Fibroblast of lung (primary cell): ENCODE data around the gene TSPAN1. TPM values are rescaled to one million over a fixed set of nuclear protein-coding genes. Genes with fewer than 3 reads are reported as not detected.

ENCODE experiments used
- DNase-seq, 2 donors: peaks; one replicate each; pipeline versions ENCODE4 v3.0.0 to v3.0.0-alpha.2; 2010; ENCODE audit warnings: low read depth in 2 of 2
- H2AFZ ChIP-seq: 2 replicates; pipeline ENCODE4 v1.5.1; 2012; ENCODE audit warnings: low read length, control low read depth, inconsistent platforms
- H3K27ac ChIP-seq: 2 replicates; pipeline ENCODE4 v1.5.1; 2011; ENCODE audit warnings: low read length, control low read depth; ENCODE audit not compliant: insufficient read depth
- H3K27me3 ChIP-seq: 2 replicates; pipeline ENCODE4 v1.5.1; 2011; ENCODE audit warnings: mild to moderate bottlenecking, low read length; ENCODE audit not compliant: control insufficient read depth, insufficient read depth
- H3K36me3 ChIP-seq: 2 replicates; pipeline ENCODE4 v1.5.1; 2011; ENCODE audit warnings: low read length; ENCODE audit not compliant: control insufficient read depth, insufficient read depth
- H3K4me1 ChIP-seq: 2 replicates; pipeline ENCODE4 v1.5.1; 2011; ENCODE audit warnings: low read length; ENCODE audit not compliant: control insufficient read depth, insufficient read depth; ENCODE audit errors: extremely low read depth
- H3K4me2 ChIP-seq: 2 replicates; pipeline ENCODE4 v1.5.1; 2011; ENCODE audit warnings: low read length, control low read depth; ENCODE audit not compliant: insufficient read depth; ENCODE audit errors: extremely low read depth
- H3K4me3 ChIP-seq, 4 experiments: fragments of 200-600 bp in 1 of 4; sonication (generic) in 1 of 4; replicated peaks in 1 of 4; 2 replicates each; pipeline ENCODE4 v1.5.1; 2011 to 2016; ENCODE audit warnings: low read length in 4 of 4, low read depth in 3 of 4, mild to moderate bottlenecking in 3 of 4, control low read depth in 2 of 4, inconsistent platforms in 1 of 4, mixed read lengths in 1 of 4; ENCODE audit not compliant: insufficient read depth in 1 of 4; ENCODE audit errors: control extremely low read depth in 1 of 4
- H3K79me2 ChIP-seq: 2 replicates; pipeline ENCODE4 v1.5.1; 2012; ENCODE audit warnings: mild to moderate bottlenecking, low read length, inconsistent platforms; ENCODE audit not compliant: control insufficient read depth, insufficient read depth
- H3K9ac ChIP-seq: 2 replicates; pipeline ENCODE4 v1.5.1; 2011; ENCODE audit warnings: mild to moderate bottlenecking, low read length, control low read depth; ENCODE audit not compliant: insufficient read depth
- H3K9me3 ChIP-seq: 2 replicates; pipeline ENCODE4 v1.5.1; 2012; ENCODE audit warnings: low read depth, low read length; ENCODE audit not compliant: control insufficient read depth, insufficient read depth
- H4K20me1 ChIP-seq: 2 replicates; pipeline ENCODE4 v1.5.1; 2011; ENCODE audit warnings: low read length; ENCODE audit not compliant: control insufficient read depth, insufficient read depth; ENCODE audit errors: extremely low read depth
- EZH2 ChIP-seq: IDR thresholded peaks from 2 replicates; pipeline ENCODE4 v1.5.1; 2012; ENCODE audit warnings: low read length, control low read depth, mild to moderate bottlenecking; ENCODE audit errors: missing control alignments
- polyA plus RNA-seq, 2 donors: library from polyadenylated mRNA; depleted of rRNA in 1 of 2; stranded (reverse) in 1 of 2; unstranded in 1 of 2; fragments of >200 nt; gene quantifications; 2 replicates each; pipeline ENCODE4 v1.2.1, GENCODE V29; 2011 to 2012; ENCODE audit warnings: missing spikeins in 1 of 2
- total RNA-seq: library from RNA; depleted of rRNA; stranded (reverse); fragments of >200 nt; gene quantifications from 2 replicates; pipeline ENCODE4 v1.2.1, GENCODE V29; 2014
- TF ChIP-seq, protein P1 (sequence below), 2 donors: IDR thresholded peaks in 1 of 2; conservative IDR thresholded peaks in 1 of 2; 1 replicate in 1 of 2; 2 replicates in 1 of 2; pipeline ENCODE4 v1.5.1; 2011 to 2012; ENCODE audit warnings: low read length in 2 of 2, control low read depth in 1 of 2, inconsistent platforms in 1 of 2, low read depth in 1 of 2, mild to moderate bottlenecking in 1 of 2

The TSPAN1 gene
- total and polyA plus RNA-seq, 2 donors (not counting 1 experiment from before 2014, with no cell fraction given) = 0.17 to 0.94 TPM

DNA sequence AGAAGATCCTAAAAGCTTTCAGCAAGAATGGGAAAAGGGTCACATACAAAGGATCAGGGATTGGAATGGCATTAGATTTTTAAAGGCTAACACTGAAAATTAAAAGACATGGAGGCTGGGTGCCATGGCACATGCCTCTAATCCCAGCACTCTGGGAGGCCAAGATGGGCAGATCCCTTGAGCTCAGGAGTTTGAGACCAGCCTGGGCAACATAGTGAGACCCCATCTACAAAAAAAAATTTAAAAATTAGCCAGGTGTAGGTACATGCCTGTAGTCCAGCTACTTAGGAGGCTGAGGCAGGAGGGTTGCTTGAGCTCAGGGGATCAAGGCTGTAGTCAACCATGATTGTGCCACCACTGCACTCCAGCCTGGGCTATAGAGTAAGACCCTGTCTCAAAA, 40.6 kb downstream of the TSPAN1 start:
- Histone ChIP-seq H3K4me3 (no peak overlapping the region), H4K20me1 (no peaks in the 10 kb centered on the region), H3K9me3 (no peaks in the 10 kb centered on the region), H3K27me3 (no peaks in the 10 kb centered on the region), H3K4me2 (no peak overlapping the region), H3K79me2 (no peaks in the 10 kb centered on the region), H3K27ac (no peak overlapping the region), H3K36me3 (no peaks in the 10 kb centered on the region), H2AFZ (no peak overlapping the region), H3K4me1 (no peaks in the 10 kb centered on the region), H3K9ac (no peak overlapping the region)
- no peak for TF ChIP-seq EZH2
- TF ChIP-seq, protein P1, sequence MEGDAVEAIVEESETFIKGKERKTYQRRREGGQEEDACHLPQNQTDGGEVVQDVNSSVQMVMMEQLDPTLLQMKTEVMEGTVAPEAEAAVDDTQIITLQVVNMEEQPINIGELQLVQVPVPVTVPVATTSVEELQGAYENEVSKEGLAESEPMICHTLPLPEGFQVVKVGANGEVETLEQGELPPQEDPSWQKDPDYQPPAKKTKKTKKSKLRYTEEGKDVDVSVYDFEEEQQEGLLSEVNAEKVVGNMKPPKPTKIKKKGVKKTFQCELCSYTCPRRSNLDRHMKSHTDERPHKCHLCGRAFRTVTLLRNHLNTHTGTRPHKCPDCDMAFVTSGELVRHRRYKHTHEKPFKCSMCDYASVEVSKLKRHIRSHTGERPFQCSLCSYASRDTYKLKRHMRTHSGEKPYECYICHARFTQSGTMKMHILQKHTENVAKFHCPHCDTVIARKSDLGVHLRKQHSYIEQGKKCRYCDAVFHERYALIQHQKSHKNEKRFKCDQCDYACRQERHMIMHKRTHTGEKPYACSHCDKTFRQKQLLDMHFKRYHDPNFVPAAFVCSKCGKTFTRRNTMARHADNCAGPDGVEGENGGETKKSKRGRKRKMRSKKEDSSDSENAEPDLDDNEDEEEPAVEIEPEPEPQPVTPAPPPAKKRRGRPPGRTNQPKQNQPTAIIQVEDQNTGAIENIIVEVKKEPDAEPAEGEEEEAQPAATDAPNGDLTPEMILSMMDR (conservative IDR thresholded peaks at IDR 0.05 in 1 of 2, IDR thresholded peaks at IDR 0.05 in 1 of 2; ENCODE audit: low read depth in 1 of 2, low read length in 2 of 2) = no peak
- DNase-seq = no peak

- H3K4me1 ChIP-seq = no peaks in the 10 kb centered on the region
- no peak overlapping the region for H2AFZ ChIP-seq
- H3K9ac ChIP-seq = no peak overlapping the region
- DNase-seq = no peak
- H3K27ac ChIP-seq = no peak overlapping the region
- TF ChIP-seq, protein P1 (conservative IDR thresholded peaks at IDR 0.05 in 1 of 2, IDR thresholded peaks at IDR 0.05 in 1 of 2; ENCODE audit: low read depth in 1 of 2, low read length in 2 of 2) = no peak
- no peak for TF ChIP-seq EZH2
- H3K36me3 ChIP-seq = no peaks in the 10 kb centered on the region
- H3K4me2 ChIP-seq = no peak overlapping the region
- no peaks in the 10 kb centered on the region for H4K20me1 ChIP-seq
- H3K79me2 ChIP-seq = no peaks in the 10 kb centered on the region
- H3K9me3 ChIP-seq = no peaks in the 10 kb centered on the region
- no peak overlapping the region for H3K4me3 ChIP-seq
- H3K27me3 ChIP-seq = no peaks in the 10 kb centered on the region
These were observed 43.6 kb downstream of the TSPAN1 start for GRCh38 chr1:46218443-46218842.

DNA sequence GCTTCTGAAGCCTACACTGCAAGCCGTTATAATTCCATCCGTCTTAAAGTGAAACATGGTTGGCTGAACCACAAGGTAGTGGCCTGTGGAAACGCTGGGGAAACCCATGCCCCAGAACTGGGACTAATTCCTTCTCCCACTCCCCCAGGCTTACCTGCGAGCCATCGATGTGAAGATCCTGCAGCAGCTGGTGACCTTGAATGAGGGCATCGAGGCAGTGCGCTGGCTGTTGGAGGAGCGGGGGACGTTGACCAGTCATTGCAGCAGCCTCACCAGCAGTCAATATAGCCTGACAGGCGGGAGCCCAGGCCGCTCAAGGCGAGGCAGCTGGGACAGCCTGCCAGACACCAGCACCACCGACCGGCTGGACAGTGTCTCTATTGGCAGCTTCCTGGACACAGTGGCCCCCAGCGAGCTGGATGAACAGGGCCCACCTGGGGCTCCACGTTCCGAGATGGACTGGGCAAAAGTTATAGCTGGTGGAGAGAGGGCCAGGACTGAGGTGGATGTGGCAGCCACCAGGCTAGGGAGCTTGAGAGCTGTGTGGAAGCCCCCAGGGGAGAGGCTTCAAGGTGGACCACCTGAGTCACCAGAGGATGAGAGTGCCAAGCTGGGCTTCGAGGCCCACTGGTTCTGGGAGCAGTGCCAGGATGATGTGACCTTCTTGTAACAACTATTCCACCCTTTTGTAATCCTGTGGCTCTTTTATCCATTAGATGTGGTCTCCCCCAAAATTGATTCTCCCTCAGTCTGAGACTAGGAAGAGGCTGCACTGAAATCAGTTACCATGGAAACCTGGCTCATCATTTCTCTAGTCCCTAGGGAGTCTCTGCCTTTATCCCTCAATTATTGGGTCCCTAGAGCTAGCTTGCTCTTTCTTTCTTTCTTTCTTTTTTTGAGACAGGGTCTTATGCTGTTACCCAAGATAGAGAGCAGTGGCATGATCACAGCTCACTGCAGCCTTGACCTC, 44.9 kb downstream of the TSPAN1 start:
- Histone ChIP-seq H3K4me2 (no peak overlapping the region), H3K9me3 (no peaks in the 10 kb centered on the region), H3K4me1 (no peaks in the 10 kb centered on the region), H3K27me3 (no peaks in the 10 kb centered on the region), H3K4me3 (no peak overlapping the region), H2AFZ (no peak overlapping the region), H3K27ac (no peak overlapping the region), H3K79me2 (no peaks in the 10 kb centered on the region), H4K20me1 (no peaks in the 10 kb centered on the region), H3K36me3 (no peaks in the 10 kb centered on the region), H3K9ac (no peak overlapping the region)
- no peak for TF ChIP-seq EZH2
- TF ChIP-seq, protein P1 (conservative IDR thresholded peaks at IDR 0.05 in 1 of 2, IDR thresholded peaks at IDR 0.05 in 1 of 2; ENCODE audit: low read depth in 1 of 2, low read length in 2 of 2) = no peak
- no peak for DNase-seq
